Urothelium cell line (cell line): ENCODE results near the gene SETD3.
"Not testable (repeated sequence)": the region's sequence is repeated elsewhere in the genome, so short reads cannot be mapped to it uniquely, and the experiment has no call there.

Experiments
- DNase-seq: peaks from one replicate; pipeline ENCODE4 v3.0.0; 2011; ENCODE audit warnings: low spot score, mixed read lengths
- FAIRE-seq: peaks from 2 replicates; lab custom pipeline; 2011; peaks lifted over from hg19 to GRCh38; lab: Jason Lieb, UNC

Gene SETD3

DNA sequence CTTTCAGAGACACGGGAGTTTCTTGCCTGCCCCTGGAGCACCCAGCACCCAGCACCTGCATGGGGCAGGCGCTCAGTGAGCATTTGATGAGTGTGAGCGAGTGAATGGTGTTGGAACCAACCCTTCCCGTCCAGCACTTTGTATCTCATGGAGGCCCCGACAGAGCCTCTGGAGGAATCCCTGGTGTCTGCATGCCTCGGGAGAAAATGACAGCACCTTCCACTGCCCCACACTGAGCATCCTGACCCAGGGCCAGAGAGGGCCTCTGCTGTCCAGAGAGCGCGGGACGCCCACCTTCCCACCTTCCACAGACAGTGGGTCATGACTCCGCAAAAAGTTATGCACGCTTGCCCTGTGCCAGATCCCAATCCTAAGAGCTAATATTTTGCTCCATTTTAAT, 105.7 kb downstream of the SETD3 start:
- FAIRE-seq (no peak), DNase-seq (no peak)

- DNase-seq (no peak), FAIRE-seq (no peak)
Observed at GRCh38 chr14:99363616-99364290, 116.9 kb downstream of the SETD3 start.

DNA sequence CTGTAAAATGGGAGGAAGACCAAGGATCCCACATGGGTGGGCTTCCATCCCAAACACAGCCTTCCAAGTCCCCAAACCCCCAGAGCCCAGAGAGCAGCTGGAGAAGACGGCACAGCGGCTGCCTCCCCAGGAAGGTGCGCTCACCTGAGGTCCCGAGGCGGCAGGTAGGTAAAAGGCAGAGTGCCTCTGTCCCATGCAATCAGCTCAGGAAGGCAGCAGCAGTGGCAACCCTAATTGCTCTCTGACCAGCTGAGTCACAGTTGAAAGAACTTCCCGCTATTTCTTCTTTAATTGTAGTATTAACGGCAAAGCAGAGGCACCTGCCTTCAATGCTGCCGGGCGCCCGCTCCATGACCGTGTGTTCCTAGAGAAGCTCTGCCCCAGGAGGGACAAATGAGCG, 117.6 kb downstream of the SETD3 start:
- DNase-seq (no peak), FAIRE-seq (no peak)

DNA sequence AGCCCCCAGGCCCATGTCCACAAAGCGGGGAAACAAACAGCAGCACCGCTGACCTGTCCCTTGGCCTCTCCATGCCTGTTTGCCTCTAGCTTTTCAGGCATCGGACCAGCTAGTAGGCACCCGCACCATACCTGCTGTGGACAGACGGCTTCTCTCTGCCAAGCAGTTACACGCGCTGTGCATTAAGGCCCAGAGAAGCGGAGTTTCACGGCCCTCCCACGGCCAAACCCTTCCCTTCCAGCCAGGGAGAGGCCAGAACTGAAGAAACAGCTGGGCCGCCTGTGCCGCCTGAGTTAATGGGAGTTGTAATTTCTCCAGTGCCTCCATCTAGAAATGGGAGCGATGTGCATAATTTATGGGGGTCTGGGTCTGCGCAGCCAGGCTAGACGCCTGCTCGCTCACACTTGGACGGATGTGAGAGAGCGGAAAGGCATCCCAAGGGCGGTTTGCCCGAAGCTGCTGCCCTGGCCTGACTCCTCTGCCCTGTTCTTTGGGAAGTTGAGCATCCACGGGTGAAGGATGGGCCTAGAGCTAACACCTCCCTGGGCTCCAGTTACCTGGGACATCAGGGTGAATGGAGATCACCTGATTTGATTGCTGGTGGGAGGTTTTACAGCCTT, 119.0 kb downstream of the SETD3 start:
- FAIRE-seq: no peak

GRCh38 chr14:99360774-99361595, 119.7 kb downstream of the SETD3 start:
- DNase-seq: no peak

More for the DNA sequence above, 119.0 kb downstream of the SETD3 start:
- DNase-seq: no peak

DNA sequence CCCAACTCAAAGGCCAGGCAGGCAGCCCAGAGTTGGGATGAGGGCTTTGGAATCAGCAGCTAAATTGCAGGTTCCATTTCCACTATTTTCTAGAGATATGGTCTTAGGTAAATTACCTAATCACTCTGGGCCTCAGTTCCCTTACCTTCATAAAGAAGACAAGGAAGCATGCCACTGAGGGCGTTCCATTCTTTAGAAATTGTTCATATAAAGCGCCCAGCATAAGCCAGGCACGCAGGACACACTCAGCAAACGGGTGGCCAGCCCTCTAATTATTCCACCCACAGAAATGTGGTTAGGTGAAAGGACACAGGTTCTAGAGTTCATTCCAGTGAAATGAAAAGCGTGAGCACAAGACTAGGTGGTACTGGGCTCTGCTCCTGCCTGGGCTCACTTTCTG, 120.8 kb downstream of the SETD3 start:
- DNase-seq (no peak), FAIRE-seq (no peak)

More at GRCh38 chr14:99360774-99361595, 119.7 kb downstream of the SETD3 start:
- no peak for FAIRE-seq

DNA sequence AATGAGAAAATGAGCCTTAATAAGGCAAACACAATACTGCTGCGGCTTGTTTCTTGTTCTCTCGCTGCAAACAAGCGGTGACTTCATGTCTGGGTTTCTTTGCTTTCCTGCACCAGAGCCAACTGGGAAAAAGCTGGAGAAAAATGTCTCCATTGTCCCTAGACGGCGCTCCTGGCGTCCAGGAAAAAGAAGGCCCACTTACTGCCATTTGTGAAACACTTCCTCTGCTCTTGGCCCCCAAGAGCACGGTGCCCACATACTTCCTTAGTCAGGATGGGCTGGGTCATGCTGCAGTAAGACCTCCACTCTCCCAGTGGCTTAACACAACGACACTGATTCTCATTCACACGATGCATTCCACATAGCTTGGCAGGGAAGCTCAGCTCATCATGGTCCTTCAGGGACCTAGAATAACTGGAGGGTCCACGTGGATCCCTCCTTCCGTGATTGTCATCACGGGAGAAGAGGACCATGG, 122.7 kb downstream of the SETD3 start:
- FAIRE-seq (no peak), DNase-seq (no peak)

- no peak for FAIRE-seq
- no peak for DNase-seq
Observed at GRCh38 chr14:99357151-99357915, 123.3 kb downstream of the SETD3 start.

DNA sequence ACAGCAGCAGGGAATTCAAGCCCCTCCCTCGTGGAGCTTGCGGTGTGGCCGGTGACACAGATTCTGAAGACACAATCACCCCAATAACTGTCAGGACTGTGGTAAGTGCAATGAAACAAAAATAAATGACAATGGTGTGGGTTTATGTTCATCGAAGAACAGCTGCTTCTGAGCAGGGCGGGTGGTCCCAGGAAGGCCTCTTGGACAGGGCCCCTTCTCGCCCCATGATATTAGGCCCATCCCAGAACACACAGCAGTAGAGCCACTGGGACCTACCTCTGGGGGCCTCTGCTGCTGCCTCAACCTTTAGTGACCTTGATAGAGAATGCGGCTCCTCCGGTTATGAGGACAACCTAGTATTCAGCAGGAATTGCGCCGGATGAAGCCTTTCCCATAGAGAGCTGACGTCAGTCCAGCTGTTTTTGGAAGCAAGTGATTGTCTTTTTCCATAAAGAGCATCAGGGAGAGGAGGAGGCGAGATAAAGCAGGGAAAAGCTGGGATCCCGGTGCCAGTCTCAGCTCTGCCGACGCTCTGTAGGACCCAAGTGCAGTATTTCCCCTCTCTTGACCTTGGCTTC, 124.5 kb downstream of the SETD3 start:
- DNase-seq: no peak
- no peak for FAIRE-seq

- no peak for DNase-seq
- no peak for FAIRE-seq
Observed at GRCh38 chr14:99354166-99354875, 126.3 kb downstream of the SETD3 start.

DNA sequence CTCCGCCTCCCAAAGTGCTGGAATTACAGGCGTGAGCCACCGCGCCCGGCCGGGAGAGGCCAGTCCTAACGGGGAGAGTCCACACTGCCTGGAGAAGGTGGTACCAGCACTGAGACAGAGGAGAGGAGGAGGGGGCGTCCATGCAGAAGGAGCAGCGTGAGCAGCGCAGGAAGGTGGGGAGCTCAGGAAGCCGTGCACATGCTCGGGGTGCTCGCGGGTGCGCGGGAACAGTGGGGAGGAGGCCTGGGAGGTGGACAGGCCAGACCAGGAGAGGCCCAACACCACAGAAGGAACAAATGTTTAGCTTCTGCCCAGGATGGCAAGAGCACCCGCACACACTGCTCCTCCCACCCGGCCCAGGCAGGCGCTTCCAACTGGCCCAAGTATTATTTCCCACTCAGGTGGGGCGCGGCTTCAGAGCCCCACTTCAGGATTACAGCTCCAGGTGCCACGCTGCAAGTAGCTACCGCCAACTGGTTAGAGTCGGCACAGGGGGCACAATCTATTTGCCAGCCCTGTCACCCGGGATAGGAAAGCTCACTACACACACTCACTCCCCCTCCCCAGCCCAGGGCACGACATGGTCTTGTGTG, 127.9 kb downstream of the SETD3 start:
- DNase-seq (no peak), FAIRE-seq (no peak)

GRCh38 chr14:99351166-99352007, 129.3 kb downstream of the SETD3 start:
- DNase-seq (no peak), FAIRE-seq (no peak)

DNA sequence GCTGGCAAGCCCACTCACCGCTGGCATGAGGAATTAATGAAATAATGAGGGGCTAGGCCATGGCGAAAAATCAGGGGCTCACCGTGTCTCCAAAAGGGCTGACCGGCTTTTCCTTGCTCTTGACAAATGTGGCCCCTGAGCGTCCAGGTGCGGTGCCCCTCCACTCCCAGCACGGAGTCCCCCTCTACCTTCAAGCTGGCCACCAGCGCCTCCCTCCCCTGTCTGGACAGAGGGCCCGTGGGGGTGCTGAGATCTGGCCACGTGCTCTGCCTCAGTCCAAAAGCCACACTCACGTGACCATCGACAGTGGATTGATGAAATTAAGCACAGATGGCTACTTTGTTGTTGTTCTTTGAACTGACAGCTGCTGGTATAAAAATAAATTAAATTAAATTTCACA, 129.9 kb downstream of the SETD3 start:
- FAIRE-seq: no peak
- DNase-seq: no peak

- DNase-seq: no peak
- no peak for FAIRE-seq
Observed at GRCh38 chr14:99349721-99350495, 130.8 kb downstream of the SETD3 start.

DNA sequence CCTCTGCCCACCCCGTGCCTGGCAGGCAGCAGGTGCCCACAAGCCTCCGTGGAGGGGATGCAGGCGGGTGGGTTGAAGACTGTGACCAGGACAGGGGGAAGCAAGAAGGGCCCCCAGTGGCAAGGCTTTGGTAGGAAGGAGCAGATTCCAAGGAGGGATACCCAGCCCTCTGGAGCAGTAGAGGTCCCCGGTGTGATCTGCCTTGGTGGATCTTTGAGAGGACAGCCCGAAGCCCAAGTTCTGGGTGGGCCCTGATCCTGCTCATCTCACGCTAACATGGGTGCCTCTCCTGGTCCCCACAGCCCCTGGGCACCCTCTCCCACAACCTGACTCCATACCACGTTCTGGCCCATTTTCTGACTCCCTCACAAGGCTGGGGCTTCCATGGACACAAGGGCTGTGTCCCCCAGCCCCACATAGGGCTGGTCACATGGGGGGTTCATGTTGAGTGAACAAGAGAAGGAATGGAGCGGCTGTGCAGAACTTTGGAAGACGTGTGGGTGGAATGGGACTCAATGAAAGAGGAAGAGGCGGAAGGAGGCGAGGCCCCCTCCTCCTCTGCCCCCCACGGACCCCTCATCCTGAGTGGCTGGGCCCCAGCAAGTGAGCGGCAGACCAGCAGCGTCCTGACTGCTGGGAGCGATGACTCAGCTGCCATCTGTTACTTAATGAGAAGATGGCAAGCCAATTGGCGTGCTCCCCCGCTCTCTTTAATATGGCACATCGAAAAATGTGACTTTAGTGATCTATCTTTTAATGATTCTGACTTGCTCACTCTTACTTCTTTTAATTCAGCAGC, 131.6 kb downstream of the SETD3 start:
- FAIRE-seq (no peak), DNase-seq (no peak)

DNA sequence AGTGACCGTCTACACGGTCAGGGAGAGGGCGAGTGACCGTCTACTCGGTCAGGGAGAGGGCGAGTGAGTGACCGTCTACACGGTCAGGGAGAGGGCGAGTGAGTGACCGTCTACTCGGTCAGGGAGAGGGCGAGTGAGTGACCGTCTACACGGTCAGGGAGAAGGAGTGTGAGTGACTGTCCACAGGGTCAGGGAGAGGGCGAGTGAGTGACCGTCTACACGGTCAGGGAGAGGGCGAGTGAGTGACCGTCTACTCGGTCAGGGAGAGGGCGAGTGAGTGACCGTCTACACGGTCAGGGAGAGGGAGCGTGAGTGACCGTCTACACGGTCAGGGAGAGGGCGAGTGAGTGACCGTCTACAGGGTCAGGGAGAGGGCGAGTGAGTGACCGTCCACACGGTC, 132.4 kb downstream of the SETD3 start:
- FAIRE-seq, DNase-seq: not testable (repeated sequence)
